H1 (cell line): ENCODE results near the gene CEP290.

Experiments used
- ATF3 ChIP-seq: IDR thresholded peaks from 2 replicates; pipeline ENCODE4 v1.6.1; 2011; ENCODE audit warnings: low read depth, mild to moderate bottlenecking, low read length; ENCODE audit not compliant: insufficient read depth
- CHD2 ChIP-seq: IDR thresholded peaks from 2 replicates; pipeline ENCODE4 v1.6.1; 2012; ENCODE audit warnings: low read length, improper control_type of control experiment
- CTCF ChIP-seq, 3 experiments: IDR thresholded peaks; 1 replicate in 2 of 3; 2 replicates in 1 of 3; pipeline versions ENCODE4 v1.5.1 to v1.6.1; 2011; ENCODE audit warnings: low read length in 3 of 3, mild to moderate bottlenecking in 3 of 3, inconsistent platforms in 2 of 3, low read depth in 1 of 3, moderate library complexity in 1 of 3; ENCODE audit not compliant: insufficient read depth in 1 of 3; ENCODE audit errors: control extremely low read depth in 1 of 3
- E2F6 ChIP-seq: IDR thresholded peaks from 2 replicates; pipeline ENCODE4 v1.6.1; 2012; ENCODE audit warnings: inconsistent platforms
- EZH2 ChIP-seq: fragments of 200-600 bp; sonication (generic); IDR thresholded peaks from 2 replicates; pipeline ENCODE4 v1.7.1; 2012; ENCODE audit warnings: low read depth, mild to moderate bottlenecking, moderate library complexity, low read length, inconsistent platforms; ENCODE audit not compliant: severe bottlenecking
- JUND ChIP-seq: IDR thresholded peaks from 2 replicates; pipeline ENCODE4 v1.6.1; 2011; ENCODE audit warnings: mild to moderate bottlenecking, improper control_type of control experiment, low read length
- MAX ChIP-seq: IDR thresholded peaks from 2 replicates; pipeline ENCODE4 v1.6.1; 2012; ENCODE audit warnings: inconsistent platforms
- POLR2A ChIP-seq, 2 experiments: IDR thresholded peaks; 1 replicate in 1 of 2; 2 replicates in 1 of 2; pipeline ENCODE4 v1.6.1; 2011; ENCODE audit warnings: low read depth in 2 of 2, low read length in 2 of 2, mild to moderate bottlenecking in 2 of 2; ENCODE audit errors: control extremely low read depth in 1 of 2
- POLR2AphosphoS5 ChIP-seq: IDR thresholded peaks from 2 replicates; pipeline ENCODE4 v1.6.1; 2011; ENCODE audit warnings: low read depth, low read length
- SP1 ChIP-seq: IDR thresholded peaks from 2 replicates; pipeline ENCODE4 v1.6.1; 2011; ENCODE audit warnings: low read depth, low read length
- YY1 ChIP-seq: IDR thresholded peaks from 2 replicates; pipeline ENCODE4 v1.6.1; 2011; ENCODE audit warnings: low read depth, mild to moderate bottlenecking, low read length

GRCh38 chr12:88153959-88154358, 12.1 kb upstream of the CEP290 start:
- TF ChIP-seq CTCF (IDR thresholded peaks at IDR 0.05; ENCODE audit: control extremely low read depth in 1 of 3, insufficient read depth in 1 of 3, low read depth in 1 of 3, low read length in 3 of 3) (no peak), POLR2AphosphoS5 (no peak), SP1 (no peak), EZH2 (no peak), POLR2A (IDR thresholded peaks at IDR 0.05; ENCODE audit: control extremely low read depth in 1 of 2, low read depth in 2 of 2, low read length in 2 of 2) (no peak), YY1 (no peak), E2F6 (no peak), MAX (no peak), ATF3 (no peak), JUND (no peak), CHD2 (no peak)
